GM18526 (cell line): ENCODE data around the gene SGTA.

Source experiments
- POLR2A ChIP-seq: IDR thresholded peaks from 3 replicates; pipeline ENCODE4 v1.6.1; 2011; ENCODE audit not compliant: insufficient read length; ENCODE audit errors: extremely low read depth

SGTA gene

GRCh38 chr19:2732883-2733282, 50.2 kb downstream of the SGTA start:
- TF ChIP-seq POLR2A: no peak

GRCh38 chr19:2732157-2732725, 50.8 kb downstream of the SGTA start:
- TF ChIP-seq POLR2A: no peak

GRCh38 chr19:2731181-2731995, 51.7 kb downstream of the SGTA start:
- TF ChIP-seq POLR2A: no peak

GRCh38 chr19:2729943-2730818, 52.9 kb downstream of the SGTA start:
- TF ChIP-seq POLR2A: no peak

- no peak for TF ChIP-seq POLR2A
Observed at GRCh38 chr19:2728783-2729387, 54.2 kb downstream of the SGTA start.

GRCh38 chr19:2727640-2727944, 55.5 kb downstream of the SGTA start:
- TF ChIP-seq POLR2A: no peak

GRCh38 chr19:2726904-2727639, 56.0 kb downstream of the SGTA start:
- TF ChIP-seq POLR2A: no peak

- no peak for TF ChIP-seq POLR2A
Observed at GRCh38 chr19:2726160-2726855, 56.8 kb downstream of the SGTA start.

- no peak for TF ChIP-seq POLR2A
Observed at GRCh38 chr19:2724148-2724557, 58.9 kb downstream of the SGTA start.

- no peak for TF ChIP-seq POLR2A
Observed at GRCh38 chr19:2723747-2724146, 59.3 kb downstream of the SGTA start.

GRCh38 chr19:2723345-2723715, 59.7 kb downstream of the SGTA start:
- no peak for TF ChIP-seq POLR2A

GRCh38 chr19:2722541-2723344, 60.3 kb downstream of the SGTA start:
- TF ChIP-seq POLR2A: no peak

- no peak for TF ChIP-seq POLR2A
Observed at GRCh38 chr19:2721570-2722540, 61.2 kb downstream of the SGTA start.
